NCI-H1694 treated with DMSO at 0.1 percent for 48 hours (cell line): ENCODE results near the gene DDX56.
"Not testable (repeated sequence)": the region's sequence is repeated elsewhere in the genome, so short reads cannot be mapped to it uniquely, and the experiment has no call there.

ENCODE experiments used
- DNase-seq: peaks from one replicate; lab custom pipeline; 2025; lab: John Stamatoyannopoulos, UW

The DDX56 gene

GRCh38 chr7:44573464-44574286 lies at the start of gene DDX56:
Gene DDX56 (minus strand): TSS chr7:44573908. CDS start chr7:44573895, 13 bp downstream.
- peak; percentile 93 for DNase-seq

- no peak for DNase-seq
Measured at GRCh38 chr7:44622342-44623151, 48.8 kb upstream of the DDX56 start.

- DNase-seq = no peak
Measured at GRCh38 chr7:44621750-44622103, 48.0 kb upstream of the DDX56 start.

- no peak for DNase-seq
Measured at GRCh38 chr7:44621034-44621749, 47.5 kb upstream of the DDX56 start.

GRCh38 chr7:44618753-44619152 lies 45.0 kb upstream of the DDX56 start:
- no peak for DNase-seq

GRCh38 chr7:44618045-44618444 lies 44.3 kb upstream of the DDX56 start:
- no peak for DNase-seq

GRCh38 chr7:44617225-44617890 lies 43.6 kb upstream of the DDX56 start:
- DNase-seq = no peak

GRCh38 chr7:44616545-44616944 lies 42.8 kb upstream of the DDX56 start:
- DNase-seq = no peak

GRCh38 chr7:44615793-44616192 lies 42.1 kb upstream of the DDX56 start:
- no peak for DNase-seq

GRCh38 chr7:44615149-44615611 lies 41.5 kb upstream of the DDX56 start:
- DNase-seq = no peak

- no peak for DNase-seq
Measured at GRCh38 chr7:44609829-44610228, 36.1 kb upstream of the DDX56 start.

GRCh38 chr7:44608916-44609648 lies 35.4 kb upstream of the DDX56 start:
- no peak for DNase-seq

- DNase-seq = no peak
Measured at GRCh38 chr7:44607141-44608068, 33.7 kb upstream of the DDX56 start.

- DNase-seq = peak; percentile 97
Measured at GRCh38 chr7:44606341-44607140, 32.8 kb upstream of the DDX56 start, which contains the start of gene OGDH. Gene OGDH (plus strand): TSS chr7:44606627. CDS start chr7:44624344, 17,717 bp downstream.

GRCh38 chr7:44604941-44605340 lies 31.2 kb upstream of the DDX56 start:
- DNase-seq = no peak

GRCh38 chr7:44603193-44603592 lies 29.5 kb upstream of the DDX56 start:
- no peak for DNase-seq

- no peak for DNase-seq
Measured at GRCh38 chr7:44602576-44602910, 28.8 kb upstream of the DDX56 start.

GRCh38 chr7:44599222-44599621 lies 25.5 kb upstream of the DDX56 start:
- DNase-seq = no peak

- DNase-seq = not testable (repeated sequence)
Measured at GRCh38 chr7:44597181-44597580, 23.5 kb upstream of the DDX56 start.
